ENCODE data around the gene DHPS. TPM values are rescaled to one million over a fixed set of nuclear protein-coding genes. Genes with fewer than 3 reads are reported as not detected.
"Not testable (repeated sequence)": the region's sequence is repeated elsewhere in the genome, so short reads cannot be mapped to it uniquely, and the experiment has no call there.

DHPS gene
- total RNA-seq, result 100 to 1,000 TPM in 1 of 4 donors, 10 to 100 TPM in 3; 68.5 to 119 (median 80.9) TPM

DNA sequence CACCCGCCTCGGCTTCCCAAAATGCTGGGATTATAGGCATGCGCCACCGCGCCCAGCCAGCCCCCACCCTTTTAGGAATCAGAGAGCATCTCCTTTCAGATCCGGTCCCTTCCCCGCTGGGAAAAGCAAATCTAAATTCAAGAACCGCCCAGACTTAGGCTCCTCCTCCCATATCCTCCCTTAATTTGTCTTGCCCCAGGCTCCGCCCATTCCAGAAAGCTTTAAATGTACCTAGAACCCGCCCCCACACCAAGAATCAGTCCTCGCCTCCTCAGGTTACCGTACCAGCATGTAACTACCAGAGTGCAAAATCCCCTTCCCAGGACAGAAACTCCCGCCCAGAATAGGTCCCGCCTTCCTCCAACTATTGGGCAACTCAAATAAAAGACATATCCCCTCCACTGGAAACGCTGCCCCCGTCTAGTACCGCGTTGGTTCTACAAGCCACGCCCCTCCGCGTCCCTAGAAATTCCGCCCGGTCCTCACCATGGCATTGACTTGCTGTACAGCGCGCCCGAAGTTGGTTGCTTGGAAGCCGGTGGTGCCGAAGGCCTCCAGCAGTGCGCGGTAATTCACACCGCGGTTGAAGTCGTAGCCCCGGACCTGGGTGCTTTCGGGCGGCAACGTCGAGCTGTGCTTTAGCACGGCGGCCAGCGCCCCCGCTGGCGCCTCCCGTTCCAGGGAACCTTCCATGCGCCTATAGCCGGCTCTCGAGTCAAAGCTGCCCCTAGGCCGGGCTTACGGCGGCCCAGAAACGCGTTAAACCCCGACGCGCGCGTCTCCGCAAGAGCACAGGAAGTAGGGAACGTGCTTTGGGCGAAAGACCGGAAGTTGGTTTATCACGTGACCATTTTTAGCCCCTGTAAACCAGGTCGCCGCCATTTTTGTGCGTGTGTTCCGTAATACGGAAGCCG is at the start of gene DHPS:
Gene DHPS (minus strand): TSS at position 807 of the 914 bp plus-strand sequence. CDS start 114 bp downstream, at position 693.
- ATAC-seq (ENCODE audit: low FRiP score) (peak; percentile 97), DNase-seq (ENCODE audit: low spot score) (peak; percentile 70)
- TF ChIP-seq, protein P1, sequence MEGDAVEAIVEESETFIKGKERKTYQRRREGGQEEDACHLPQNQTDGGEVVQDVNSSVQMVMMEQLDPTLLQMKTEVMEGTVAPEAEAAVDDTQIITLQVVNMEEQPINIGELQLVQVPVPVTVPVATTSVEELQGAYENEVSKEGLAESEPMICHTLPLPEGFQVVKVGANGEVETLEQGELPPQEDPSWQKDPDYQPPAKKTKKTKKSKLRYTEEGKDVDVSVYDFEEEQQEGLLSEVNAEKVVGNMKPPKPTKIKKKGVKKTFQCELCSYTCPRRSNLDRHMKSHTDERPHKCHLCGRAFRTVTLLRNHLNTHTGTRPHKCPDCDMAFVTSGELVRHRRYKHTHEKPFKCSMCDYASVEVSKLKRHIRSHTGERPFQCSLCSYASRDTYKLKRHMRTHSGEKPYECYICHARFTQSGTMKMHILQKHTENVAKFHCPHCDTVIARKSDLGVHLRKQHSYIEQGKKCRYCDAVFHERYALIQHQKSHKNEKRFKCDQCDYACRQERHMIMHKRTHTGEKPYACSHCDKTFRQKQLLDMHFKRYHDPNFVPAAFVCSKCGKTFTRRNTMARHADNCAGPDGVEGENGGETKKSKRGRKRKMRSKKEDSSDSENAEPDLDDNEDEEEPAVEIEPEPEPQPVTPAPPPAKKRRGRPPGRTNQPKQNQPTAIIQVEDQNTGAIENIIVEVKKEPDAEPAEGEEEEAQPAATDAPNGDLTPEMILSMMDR (IDR thresholded peaks at IDR 0.05), result no peak

DNA sequence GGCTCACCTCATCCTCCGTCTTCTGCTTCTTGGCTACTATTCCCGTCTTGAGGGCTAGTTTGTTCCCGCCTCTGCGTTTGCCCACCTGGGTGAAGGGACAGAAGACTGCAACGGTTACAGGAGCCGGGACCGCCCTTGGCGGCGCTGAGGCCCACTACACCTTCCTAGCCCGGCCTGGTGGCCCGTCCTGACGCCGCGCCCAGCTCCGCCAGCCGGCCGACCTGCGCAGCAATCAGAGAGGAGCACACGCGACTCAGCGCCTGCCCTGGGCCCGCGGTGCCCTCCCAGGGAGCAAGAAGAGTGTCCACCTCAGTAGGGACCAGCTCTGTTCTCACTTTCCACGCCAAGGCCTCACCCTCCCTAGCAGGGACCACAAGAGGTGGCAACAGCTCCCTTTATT is 49.7 kb upstream of the DHPS start:
- no peak for ATAC-seq (ENCODE audit: low FRiP score)
- TF ChIP-seq, protein P1 (IDR thresholded peaks at IDR 0.05), result no peak
- DNase-seq (ENCODE audit: low spot score), result no peak

DNA sequence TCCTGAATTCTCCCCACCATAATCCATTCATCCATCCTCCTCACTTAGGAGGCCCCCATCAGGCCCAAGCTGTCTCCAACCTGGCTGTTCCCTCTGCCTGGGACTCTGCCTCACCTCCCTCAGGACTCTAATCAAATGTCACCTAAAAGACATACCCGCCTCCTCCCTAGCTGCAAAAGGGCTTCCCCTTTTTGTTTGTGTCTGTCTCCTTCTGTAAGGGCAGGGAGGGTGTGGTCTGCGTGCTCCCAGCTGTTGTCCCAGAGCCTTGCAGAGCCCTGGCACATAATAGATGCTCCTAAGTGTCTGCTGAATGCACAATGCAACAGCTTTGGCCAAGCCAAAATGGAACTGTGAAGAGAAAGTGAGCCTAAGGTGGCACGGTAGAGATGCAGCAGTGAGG is 48.4 kb upstream of the DHPS start:
- ATAC-seq (ENCODE audit: low FRiP score), result no peak
- DNase-seq (ENCODE audit: low spot score), result no peak
- TF ChIP-seq, protein P1 (IDR thresholded peaks at IDR 0.05), result no peak

DNA sequence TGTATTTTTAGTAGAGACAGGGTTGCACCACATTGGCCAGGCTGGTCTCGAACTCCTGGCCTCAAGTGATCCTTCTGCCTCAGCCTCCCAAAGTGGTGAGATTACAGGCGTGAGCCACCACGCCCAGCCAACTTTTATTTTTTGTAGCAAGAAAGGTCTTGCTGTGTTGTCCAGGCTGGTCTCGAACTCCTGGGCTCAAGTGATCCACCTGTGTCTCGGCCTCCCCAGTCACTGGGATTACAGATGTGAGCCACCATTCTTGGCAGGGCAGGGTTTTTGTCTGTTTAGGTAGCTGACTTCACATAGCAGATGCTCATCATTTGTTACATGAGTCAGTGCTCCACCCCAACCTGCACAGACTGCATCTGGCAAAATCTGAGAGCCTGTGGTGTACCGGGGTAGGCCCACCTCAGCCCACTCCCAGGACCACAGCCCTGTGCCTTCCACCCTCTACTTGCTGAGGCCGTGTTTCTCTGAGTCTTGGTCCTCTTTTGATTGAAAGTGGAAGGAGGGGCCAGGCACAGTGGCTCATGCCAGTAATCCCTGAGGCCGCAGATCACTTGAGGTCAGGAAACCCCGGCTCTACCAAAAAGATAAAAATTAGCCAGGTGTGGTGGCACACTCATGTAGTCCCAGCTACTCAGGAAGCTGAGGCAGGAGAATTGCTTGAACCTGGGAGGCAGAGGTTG is 46.2 kb upstream of the DHPS start:
- DNase-seq (ENCODE audit: low spot score) (no peak), ATAC-seq (ENCODE audit: low FRiP score) (no peak)
- TF ChIP-seq, protein P1 (IDR thresholded peaks at IDR 0.05), result no peak

DNA sequence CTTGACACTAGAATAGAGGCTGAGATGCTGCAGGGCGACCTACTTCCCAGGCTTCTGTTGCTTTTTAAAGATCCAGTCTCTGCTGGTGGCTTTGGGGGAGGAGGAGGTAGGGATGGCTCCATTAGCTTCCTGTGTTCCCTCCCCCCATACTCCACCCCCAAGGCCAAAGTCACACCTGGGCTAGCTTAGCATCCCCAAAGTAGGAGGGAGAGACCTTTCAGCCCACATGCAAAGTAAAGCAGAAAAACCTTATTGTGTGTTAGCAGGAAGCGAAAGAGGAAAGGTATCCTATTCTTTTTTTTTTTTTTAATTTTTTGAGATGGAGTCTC is 45.3 kb upstream of the DHPS start:
- DNase-seq (ENCODE audit: low spot score) (no peak), ATAC-seq (ENCODE audit: low FRiP score) (no peak)
- TF ChIP-seq, protein P1 (IDR thresholded peaks at IDR 0.05), result no peak

DNA sequence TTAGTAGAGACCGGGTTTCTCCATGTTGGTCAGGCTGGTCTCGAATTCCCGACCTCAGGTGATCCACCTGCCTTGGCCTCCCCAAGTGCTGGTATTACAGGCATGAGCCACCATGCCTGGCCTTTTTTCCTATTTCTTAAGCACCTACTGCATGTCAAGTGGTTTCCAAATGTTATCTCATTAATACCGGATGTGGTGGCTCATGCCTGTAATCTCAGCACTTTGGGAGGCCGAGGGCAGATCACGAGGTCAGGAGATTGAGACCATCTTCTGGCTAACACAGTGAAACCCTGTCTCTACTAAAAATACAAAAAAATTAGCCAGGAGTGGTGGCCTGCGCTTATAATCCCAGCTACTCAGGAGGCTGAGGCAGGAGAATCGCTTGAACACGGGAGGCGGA is 43.9 kb upstream of the DHPS start:
- not testable (repeated sequence) for DNase-seq (ENCODE audit: low spot score); ATAC-seq (ENCODE audit: low FRiP score)

DNA sequence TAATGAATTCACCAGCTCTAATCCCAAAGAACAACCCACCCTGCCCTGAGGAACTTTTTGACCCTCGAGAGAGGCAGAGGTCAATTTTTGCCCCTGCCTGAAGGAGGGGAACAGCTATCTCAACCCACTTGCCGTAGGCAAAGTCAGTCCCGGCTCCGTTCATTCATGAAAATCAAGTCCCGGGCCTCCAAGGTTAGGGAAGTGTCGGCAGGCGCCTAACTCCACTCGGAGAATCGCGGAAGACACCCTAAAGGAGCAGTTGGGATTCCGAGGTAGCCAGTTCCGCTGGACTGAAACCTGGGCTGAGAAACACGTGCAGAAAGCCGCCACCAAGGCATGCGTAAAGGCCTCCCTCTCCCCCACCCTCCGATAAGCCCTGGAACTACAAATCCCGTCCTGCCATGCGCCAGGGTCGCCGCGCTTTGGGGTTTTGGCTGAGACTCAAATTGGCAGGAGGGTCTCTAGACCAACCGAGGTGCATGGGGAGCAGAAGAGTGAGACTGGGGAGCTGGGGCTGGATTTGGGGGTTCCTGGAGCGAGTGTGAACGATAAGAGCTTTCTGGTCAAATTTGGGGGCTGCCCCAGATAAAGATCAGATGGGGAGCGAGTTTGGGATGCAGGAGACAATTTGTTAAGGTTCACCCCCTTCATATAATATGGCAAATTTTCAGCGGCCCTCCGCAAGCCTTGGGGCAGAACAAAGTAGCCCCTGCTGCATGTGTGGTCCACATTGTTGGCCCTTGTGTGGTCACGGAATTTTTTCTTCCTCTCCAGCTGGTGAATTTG is 42.2 kb upstream of the DHPS start, which contains the start of gene TNPO2:
Gene TNPO2 (minus strand): TSS at position 292 of the 786 bp plus-strand sequence. CDS start 2,955 bp downstream, outside the sequence.
- DNase-seq (ENCODE audit: low spot score) (no peak), ATAC-seq (ENCODE audit: low FRiP score) (peak; percentile 19)
- TF ChIP-seq, protein P1 (IDR thresholded peaks at IDR 0.05), result no peak

Measured in omental fat pad (tissue), 4 donors.